HepG2 (cell line): ENCODE data around the gene TCAP. TPM values are rescaled to one million over a fixed set of nuclear protein-coding genes. Genes with fewer than 3 reads are reported as not detected.

Source experiments
- ATAC-seq: fragments of 200-7000 bp; cut with Tn5 transposase; 3 replicates; pipeline ENCODE4 v1.9.1; 2020; ENCODE audit warnings: mild to moderate bottlenecking, moderate library complexity
- BruUV-seq: library from RNA; stranded (reverse); fragments of 400-500 nt; replicated peaks from 2 replicates; lab custom pipeline; 2021; lab: Mats Ljungman, UMichigan
- CTCF ChIA-PET: fragments of 300-600 bp; formaldehyde crosslinking; extraction: SDS; loops from one replicate; lab custom pipeline; 2021; ENCODE audit warnings: low total read pairs, inconsistent platforms, low intra/inter-chr PET ratio; lab: Yijun Ruan, JAX
- POLR2A ChIA-PET: fragments of 350-600 bp; sonication (Branson Sonifier 250); formaldehyde crosslinking; loops from one replicate; lab custom pipeline; 2020; ENCODE audit warnings: antibody characterized with exemption, inconsistent platforms; lab: Yijun Ruan, JAX
- DNase-seq: peaks from one replicate; pipeline ENCODE4 v3.0.0-alpha.2; 2015; ENCODE audit warnings: low spot score
- FAIRE-seq: peaks from 3 replicates; lab custom pipeline; 2011; peaks lifted over from hg19 to GRCh38; lab: Jason Lieb, UNC
- H2AFZ ChIP-seq: one replicate; pipeline ENCODE4 v1.6.1; 2011; ENCODE audit warnings: low read length, inconsistent platforms
- H3K27ac ChIP-seq: fragments of 300-600 bp; 3 replicates; pipeline ENCODE4 v1.8.0; 2011; ENCODE audit warnings: mixed run types, mild to moderate bottlenecking, mixed read lengths, low read length, inconsistent platforms; ENCODE audit not compliant: insufficient read depth; ENCODE audit errors: extremely low read length
- H3K27me3 ChIP-seq, 2 experiments: fragments of 200-600 bp in 1 of 2; 2 replicates in 1 of 2; 3 replicates in 1 of 2; pipeline versions ENCODE4 v1.6.0 to v1.8.0; 2011; ENCODE audit warnings: low read length in 2 of 2, mild to moderate bottlenecking in 2 of 2, moderate library complexity in 2 of 2, inconsistent platforms in 1 of 2; ENCODE audit not compliant: insufficient read depth in 2 of 2, control insufficient read depth in 1 of 2
- H3K36me3 ChIP-seq, 2 experiments: fragments of 200-600 bp in 1 of 2; replicated peaks in 1 of 2; 2 replicates in 1 of 2; 3 replicates in 1 of 2; pipeline versions ENCODE4 v1.5.1 to v1.8.0; 2011; ENCODE audit warnings: low read length in 2 of 2, inconsistent platforms in 1 of 2; ENCODE audit not compliant: insufficient read depth in 2 of 2, control insufficient read depth in 1 of 2
- H3K4me1 ChIP-seq: 2 replicates; pipeline ENCODE4 v1.5.1; 2012; ENCODE audit warnings: low read length, inconsistent platforms; ENCODE audit not compliant: insufficient read depth
- H3K4me2 ChIP-seq: 2 replicates; pipeline ENCODE4 v1.6.0; 2011; ENCODE audit warnings: low read depth, low read length, inconsistent platforms
- H3K4me3 ChIP-seq, 3 experiments: fragments of 200-600 bp in 1 of 3; sonication (generic), shearing (Covaris generic) in 1 of 3; replicated peaks in 1 of 3; 2 replicates each; pipeline ENCODE4 v1.5.1; 2011 to 2016; ENCODE audit warnings: low read length in 3 of 3, inconsistent platforms in 2 of 3, low read depth in 2 of 3, mild to moderate bottlenecking in 2 of 3, control low read depth in 1 of 3, mixed read lengths in 1 of 3; ENCODE audit not compliant: insufficient read depth in 1 of 3
- H3K79me2 ChIP-seq: one replicate; pipeline ENCODE4 v1.6.1; 2011; ENCODE audit warnings: low read length, inconsistent platforms; ENCODE audit not compliant: insufficient read depth
- H3K9ac ChIP-seq: 2 replicates; pipeline ENCODE4 v1.6.0; 2011; ENCODE audit warnings: mild to moderate bottlenecking, low read depth, low read length, inconsistent platforms; ENCODE audit not compliant: insufficient read depth
- H3K9me3 ChIP-seq: 2 replicates; pipeline ENCODE4 v1.5.1; 2012; ENCODE audit warnings: mild to moderate bottlenecking, low read length
- H4K20me1 ChIP-seq: 2 replicates; pipeline ENCODE4 v1.6.0; 2011; ENCODE audit warnings: inconsistent platforms, mild to moderate bottlenecking, low read length, moderate library complexity; ENCODE audit not compliant: insufficient read depth
- ELF3 ChIP-seq: IDR thresholded peaks from 2 replicates; pipeline ENCODE4 v1.6.1; 2016; ENCODE audit warnings: missing genetic modification reagents, missing compliant biosample characterization
- ETV5 ChIP-seq: IDR thresholded peaks from 2 replicates; pipeline ENCODE4 v1.6.1; 2018; ENCODE audit warnings: missing biosample characterization, missing genetic modification reagents, inconsistent platforms, borderline replicate concordance
- HDAC2 ChIP-seq: sonication (generic); formaldehyde crosslinking; IDR thresholded peaks from 2 replicates; pipeline ENCODE4 v1.4.0; 2020; ENCODE audit warnings: missing genetic modification reagents
- HMG20B ChIP-seq: conservative IDR thresholded peaks from 2 replicates; pipeline ENCODE4 v1.6.1; 2016; ENCODE audit warnings: missing genetic modification reagents, missing compliant biosample characterization
- IRF2 ChIP-seq: IDR thresholded peaks from 2 replicates; pipeline ENCODE4 v1.6.1; 2018; ENCODE audit warnings: missing genetic modification reagents, missing compliant biosample characterization
- IRF9 ChIP-seq: sonication (generic); formaldehyde crosslinking; IDR thresholded peaks from 2 replicates; pipeline ENCODE4 v1.8.0; 2022; ENCODE audit warnings: missing genetic modification reagents, mild to moderate bottlenecking, borderline replicate concordance
- JUND ChIP-seq: sonication (generic); formaldehyde crosslinking; IDR thresholded peaks from 2 replicates; pipeline ENCODE4 v1.8.0; 2022; ENCODE audit warnings: mild to moderate bottlenecking, missing genetic modification reagents
- NR2F2 ChIP-seq: IDR thresholded peaks from 2 replicates; pipeline ENCODE4 v1.6.1; 2012; ENCODE audit warnings: low read depth, inconsistent platforms, borderline replicate concordance
- PTBP1 ChIP-seq: fragments of 200-400 bp; formaldehyde crosslinking; IDR thresholded peaks from 2 replicates; pipeline ENCODE4 v1.6.1; 2018; ENCODE audit warnings: low read length, low read depth; ENCODE audit not compliant: poor library complexity, severe bottlenecking
- SMC3 ChIP-seq: IDR thresholded peaks from 2 replicates; pipeline ENCODE4 v1.6.1; 2011; ENCODE audit warnings: low read length, improper control_type of control experiment
- SOX6 ChIP-seq, 2 experiments: fragments of 450-650 bp in 1 of 2; sonication (generic) in 1 of 2; formaldehyde crosslinking in 1 of 2; IDR thresholded peaks; 2 replicates each; pipeline versions ENCODE4 v1.4.0 to v1.6.1; 2017 to 2020; ENCODE audit warnings: antibody characterized with exemption in 1 of 2, mild to moderate bottlenecking in 1 of 2, missing genetic modification reagents in 1 of 2
- SP5 ChIP-seq: IDR thresholded peaks from 2 replicates; pipeline ENCODE4 v1.6.1; 2016; ENCODE audit warnings: low read depth, borderline replicate concordance
- ZBTB21 ChIP-seq: sonication (generic); formaldehyde crosslinking; IDR thresholded peaks from 2 replicates; pipeline ENCODE4 v1.4.0; 2020; ENCODE audit warnings: missing genetic modification reagents
- ZC3H13 ChIP-seq: sonication (generic); formaldehyde crosslinking; IDR thresholded peaks from 2 replicates; pipeline ENCODE4 v1.8.1; 2023; ENCODE audit warnings: mild to moderate bottlenecking, missing genetic modification reagents, moderate library complexity
- ZFP37 ChIP-seq: sonication (generic); formaldehyde crosslinking; IDR thresholded peaks from 2 replicates; pipeline ENCODE4 v1.4.0; 2020; ENCODE audit warnings: missing genetic modification reagents, borderline replicate concordance
- ZNF180 ChIP-seq: sonication (generic); formaldehyde crosslinking; IDR thresholded peaks from 2 replicates; pipeline ENCODE4 v1.4.0; 2020; ENCODE audit warnings: low read depth, missing genetic modification reagents, borderline replicate concordance
- ZNF253 ChIP-seq: sonication (generic); formaldehyde crosslinking; IDR thresholded peaks from 2 replicates; pipeline ENCODE4 v1.8.0; 2022; ENCODE audit warnings: mild to moderate bottlenecking, missing genetic modification reagents, borderline replicate concordance
- ZNF333 ChIP-seq: sonication (generic); formaldehyde crosslinking; IDR thresholded peaks from 2 replicates; pipeline ENCODE4 v1.4.0; 2020; ENCODE audit warnings: mild to moderate bottlenecking, missing genetic modification reagents, borderline replicate concordance
- ZNF546 ChIP-seq: sonication (generic); formaldehyde crosslinking; conservative IDR thresholded peaks from 2 replicates; pipeline ENCODE4 v1.8.1; 2023; ENCODE audit warnings: mild to moderate bottlenecking, missing genetic modification reagents
- ZNF780A ChIP-seq: sonication (generic); formaldehyde crosslinking; IDR thresholded peaks from 2 replicates; pipeline ENCODE4 v1.8.0; 2022; ENCODE audit warnings: mild to moderate bottlenecking, missing genetic modification reagents, moderate library complexity
- WGBS: methylation state at CpG from one replicate; pipeline ENCODE4 v1.1.6; 2017; ENCODE audit warnings: low lambda C conversion rate; 5-methylcytosine and 5-hydroxymethylcytosine counted together
- in situ Hi-C: cut with HindIII; loops from 2 replicates; pipeline ENCODE4 v1.10.0; 2017; ENCODE audit warnings: low pct_unique_long_range_greater_than_20kb; ENCODE audit not compliant: extremely low pct_ligation_motif_present
- intact Hi-C: fragments of 100-400 bp; cut with micrococcal nuclease; formaldehyde crosslinking; loops from one replicate; pipeline ENCODE4 v1.10.0; 2022; ENCODE audit not compliant: unreplicated experiment
- polyA plus RNA-seq, 8 experiments: library from polyadenylated mRNA; depleted of rRNA in 3 of 8; stranded (reverse) in 7 of 8; unstranded in 1 of 8; fragments of >200 nt; fragmentation: Illumina TruSeq in 4 of 8; extraction: Trizol in 4 of 8; gene quantifications; 2 replicates each; pipeline versions ENCODE4 v1.2.1 to v1.2.3, GENCODE V29; 2011 to 2016; ENCODE audit warnings: low read depth in 4 of 8, missing spikeins in 1 of 8, mixed read lengths in 1 of 8; ENCODE audit not compliant: insufficient read depth in 1 of 8
- total RNA-seq, 5 experiments: library from RNA; depleted of rRNA; stranded (reverse); fragments of >200 nt; fragmentation: Illumina TruSeq; extraction: Trizol; gene quantifications; 2 replicates each; pipeline ENCODE4 v1.2.3, GENCODE V29; 2016; ENCODE audit warnings: low read depth in 1 of 5

The TCAP gene
- total and polyA plus RNA-seq, 2 of the 13 experiments (the other 11 are each of a cell fraction or from before 2014, with no cell fraction given), result 0.24 to 0.65 TPM

- no TSS peak for BruUV-seq
- peak overlapping the region in 1 of 3 experiments; percentile 54; a peak in 1 of 6 replicates for H3K4me3 ChIP-seq
- TF ChIP-seq ZNF333 (CRISPR knock-in tag) (peak; percentile 45; the same call in 1 of the 2 replicates), SP5 (CRISPR knock-in tag) (0 out of 2 replicates have a peak, but pooled peaks have one; percentile 45), ZNF180 (CRISPR knock-in tag) (no peak), ELF3 (CRISPR knock-in tag) (0 out of 2 replicates have a peak, but pooled peaks have one; percentile 23), NR2F2 (peak; percentile 68), ZFP37 (CRISPR knock-in tag) (peak; percentile 19; the same call in 1 of the 2 replicates), HMG20B (CRISPR knock-in tag) (peak; percentile 27; the same call in 1 of the 2 replicates), ZNF780A (CRISPR knock-in tag) (no peak), ZBTB21 (CRISPR knock-in tag) (no peak), SMC3 (peak; percentile 67), IRF9 (CRISPR knock-in tag) (0 out of 2 replicates have a peak, but pooled peaks have one; percentile 17), PTBP1 (no peak), ETV5 (CRISPR knock-in tag) (peak; percentile 28; the same call in 1 of the 2 replicates), JUND (CRISPR knock-in tag) (0 out of 2 replicates have a peak, but pooled peaks have one; percentile 53), SOX6 (IDR thresholded peaks at IDR 0.05) (no peak), SOX6 (CRISPR knock-in tag; IDR thresholded peaks at IDR 0.05) (peak; percentile 75), IRF2 (peak; percentile 53; the same call in 1 of the 2 replicates), ZNF546 (CRISPR knock-in tag) (no peak), ZC3H13 (CRISPR knock-in tag) (no peak), ZNF253 (CRISPR knock-in tag) (no peak), HDAC2 (peak; percentile 38; the same call in 1 of the 2 replicates)
Measured at GRCh38 chr17:39653662-39654331, 11.4 kb upstream of the TCAP start.

More at GRCh38 chr17:39653662-39654331, 11.4 kb upstream of the TCAP start:
- POLR2A ChIA-PET, result interaction anchor here (0.7 to 2.6 kb wide), 14 partner anchors 10 to 101 kb away, joined by 3 to 21 read pairs (median 6); partner anchors contain the start of genes ERBB2, PGAP3 and PNMT
- Histone ChIP-seq H3K9me3 (no peaks in the 10 kb centered on the region), H4K20me1 (peaks cover 4% of the 10 kb centered on the region; the same call in 1 of the 2 replicates), H3K36me3 (peaks cover 11 to 14% of the 10 kb centered on the region in 2 experiments; a peak in 4 of 5 replicates), H3K9ac (no peak overlapping the region), H2AFZ (no peak overlapping the region), H3K4me2 (peak overlapping the region; percentile 81), H3K79me2 (no peaks in the 10 kb centered on the region), H3K27me3 (no peaks in the 10 kb centered on the region), H3K4me1 (peaks cover 31% of the 10 kb centered on the region), H3K27ac (peak overlapping the region; percentile 48)
- ATAC-seq (peak; percentile 65), DNase-seq (peak; percentile 79), FAIRE-seq (peak; percentile 95)
- WGBS, result 55% methylated on average over 13 of the region's 14 CpGs
- intact Hi-C loops, result loop anchor here (2.0 kb wide), 1 partner anchor 31 kb away; no protein-coding TSS in a partner anchor
- CTCF ChIA-PET, result interaction anchor here (0.7 to 4.0 kb wide), 5 partner anchors 14 to 106 kb away, joined by 4 to 71 read pairs (median 5); partner anchors contain the start of gene PNMT
- in situ Hi-C loops, result no loop called here
